ENCODE data around the gene MAX. TPM values are rescaled to one million over a fixed set of nuclear protein-coding genes. Genes with fewer than 3 reads are reported as not detected.
A peak's percentile ranks its signal among the peaks of the same experiment; 100 is the strongest.

Gene MAX
- total and polyA plus RNA-seq, 2 of the 8 experiments (the other 6 are each of a cell fraction or from before 2014, with no cell fraction given) = 36.9 to 65.1 TPM

- no peak overlapping the region for H4K5ac ChIP-seq (ENCODE audit: insufficient read length, low read depth, low read length)
- H3K27me3 ChIP-seq (replicated peaks in 1 of 4; ENCODE audit: control insufficient read depth in 3 of 4, extremely low read depth in 1 of 4, insufficient read depth in 3 of 4, low read length in 3 of 4) = no peaks in the 10 kb centered on the region
- H4K91ac ChIP-seq (replicated peaks; ENCODE audit: insufficient read length, low read length) = no peak overlapping the region
- no peak overlapping the region for H3K4me2 ChIP-seq (ENCODE audit: insufficient read depth in 1 of 2, low read depth in 2 of 2, low read length in 2 of 2)
- 89% methylated on average over 2 of the region's 2 CpGs; no CpG with 5 or more reads in 1 of the 2 experiments for WGBS, 2 experiments (ENCODE audit: extremely low coverage in 1 of 2, insufficient coverage in 1 of 2, insufficient read length in 1 of 2, insufficient replicate concordance in 2 of 2, low coverage in 1 of 2, low lambda C conversion rate in 2 of 2, missing lambda C conversion rate in 1 of 2)
- no peaks in the 10 kb centered on the region for H3K9me3 ChIP-seq (ENCODE audit: insufficient read depth in 2 of 2, low read depth in 1 of 2, low read length in 1 of 2)
- H3K14ac ChIP-seq (ENCODE audit: insufficient read length) = no peak overlapping the region
- H2BK5ac ChIP-seq (ENCODE audit: low read depth, low read length) = no peak overlapping the region
- no peak for DNase-seq (ENCODE audit: low read depth in 1 of 2, low spot score in 2 of 2)
- H3K79me2 ChIP-seq (ENCODE audit: control insufficient read depth in 1 of 2, insufficient read depth in 2 of 2, low read length in 2 of 2) = peaks cover 0 to 11% of the 10 kb centered on the region in 2 experiments; a peak in 2 of 4 replicates
- H3K9ac ChIP-seq (replicated peaks in 1 of 4; ENCODE audit: extremely low read depth in 1 of 4, low read depth in 3 of 4, low read length in 3 of 4) = no peak overlapping the region
- FAIRE-seq = no peak
- H2AFZ ChIP-seq (ENCODE audit: low read length) = no peak overlapping the region
- no peaks in the 10 kb centered on the region for H3K23me2 ChIP-seq (ENCODE audit: low read depth, low read length)
- no peak overlapping the region for H3K4ac ChIP-seq (replicated peaks; ENCODE audit: insufficient read length, low read depth, low read length)
- H2BK120ac ChIP-seq (replicated peaks; ENCODE audit: low read depth, low read length) = no peak overlapping the region
- H3K56ac ChIP-seq (replicated peaks; ENCODE audit: insufficient read length, low read depth, low read length) = no peak overlapping the region
- no peaks in the 10 kb centered on the region for H3K4me1 ChIP-seq (replicated peaks in 1 of 4; ENCODE audit: control insufficient read depth in 3 of 4, insufficient read depth in 4 of 4, low read length in 3 of 4)
- H2BK20ac ChIP-seq (ENCODE audit: low read length) = no peak overlapping the region
- peaks cover 2% of the 10 kb centered on the region; the same call in 1 of the 2 replicates for H3K79me1 ChIP-seq (ENCODE audit: low read depth, low read length)
- H2BK12ac ChIP-seq (ENCODE audit: low read depth, low read length) = no peak overlapping the region
- peaks cover 7 to 36% (median 22%) of the 10 kb centered on the region in 4 experiments; a peak in 7 of 8 replicates for H3K36me3 ChIP-seq (ENCODE audit: control insufficient read depth in 2 of 4, insufficient read depth in 4 of 4, low read length in 3 of 4)
- POLR2A ChIA-PET (ENCODE audit: partially characterized antibody) = interaction anchor here (1.0 to 1.5 kb wide), 3 partner anchors 9 to 58 kb away, joined by 3 to 5 read pairs (median 3); no protein-coding TSS in a partner anchor
- H3K27ac ChIP-seq (ENCODE audit: low read depth, low read length) = 0 out of 2 replicates have a peak overlapping the region, but pooled peaks have one; percentile 46
- CTCF ChIA-PET (ENCODE audit: partially characterized antibody) = interaction anchor here (0.8 to 1.8 kb wide), 3 partner anchors 51 to 90 kb away, joined by 3 to 4 read pairs (median 3); partner anchors contain the start of gene FNTB
- no peak for TF ChIP-seq CHD1 (IDR thresholded peaks at IDR 0.05; ENCODE audit: low read depth, low read length)
- no peak for TF ChIP-seq MAX (IDR thresholded peaks at IDR 0.05)
- TF ChIP-seq E2F6 (IDR thresholded peaks at IDR 0.05) = no peak
- TF ChIP-seq EZH2 (IDR thresholded peaks at IDR 0.05; ENCODE audit: low read depth, low read length, severe bottlenecking) = no peak
- no peak for TF ChIP-seq SAP30 (IDR thresholded peaks at IDR 0.05; ENCODE audit: insufficient read depth, insufficient replicate concordance, low read length)
- TF ChIP-seq RXRA (IDR thresholded peaks at IDR 0.05; ENCODE audit: insufficient read depth, low read depth, low read length) = no peak
- TF ChIP-seq KDM5A (IDR thresholded peaks at IDR 0.05; ENCODE audit: low read length) = no peak
- TF ChIP-seq EP300 (IDR thresholded peaks at IDR 0.05; ENCODE audit: borderline replicate concordance in 1 of 2, low read depth in 2 of 2, low read length in 2 of 2) = no peak
- no peak for TF ChIP-seq CBX8 (IDR thresholded peaks at IDR 0.05; ENCODE audit: borderline replicate concordance, low read depth, low read length)
- TF ChIP-seq NRF1 (IDR thresholded peaks at IDR 0.05; ENCODE audit: low read depth, low read length) = no peak
- H4K20me1 ChIP-seq (replicated peaks in 1 of 2; ENCODE audit: control insufficient read depth in 1 of 2, insufficient read depth in 2 of 2, low read length in 2 of 2) = peaks cover 6 to 12% of the 10 kb centered on the region in 2 experiments
- H2AK5ac ChIP-seq (ENCODE audit: low read depth, low read length) = no peak overlapping the region
- H2BK15ac ChIP-seq (ENCODE audit: low read length) = no peak overlapping the region
- H4K8ac ChIP-seq (ENCODE audit: extremely low read depth, insufficient read depth, low read length) = no peak overlapping the region
- no peak overlapping the region for H3K18ac ChIP-seq (ENCODE audit: extremely low read depth, low read length)
- no peak overlapping the region for H3K23ac ChIP-seq (ENCODE audit: insufficient read length)
- no peak overlapping the region for H3K4me3 ChIP-seq (ENCODE audit: extremely low read depth in 1 of 4, insufficient read depth in 2 of 4, low read depth in 3 of 4, low read length in 4 of 4)
Measured at GRCh38 chr14:65077318-65077717, 25.0 kb downstream of the MAX start.
